ENCODE data around the gene JUP.
A peak's percentile ranks its signal among the peaks of the same experiment; 100 is the strongest.

The JUP gene

GRCh38 chr17:41806685-41807445, 20.4 kb upstream of the JUP start:
- no peak for DNase-seq

- DNase-seq = no peak
Observed at GRCh38 chr17:41803049-41804020, 16.8 kb upstream of the JUP start.

GRCh38 chr17:41801374-41802271, 15.1 kb upstream of the JUP start:
- peak; percentile 74 for DNase-seq

- DNase-seq = no peak
Observed at GRCh38 chr17:41800601-41801373, 14.3 kb upstream of the JUP start.

GRCh38 chr17:41799366-41799765, 12.9 kb upstream of the JUP start:
- DNase-seq = no peak

GRCh38 chr17:41797377-41797776, 10.9 kb upstream of the JUP start:
- no peak for DNase-seq

- no peak for DNase-seq
Observed at GRCh38 chr17:41796121-41796895, 9.8 kb upstream of the JUP start.

- no peak for DNase-seq
Observed at GRCh38 chr17:41794540-41794975, 8.0 kb upstream of the JUP start.

GRCh38 chr17:41793784-41794539, 7.5 kb upstream of the JUP start:
- DNase-seq = no peak

- DNase-seq = no peak
Observed at GRCh38 chr17:41792845-41793783, 6.6 kb upstream of the JUP start.

GRCh38 chr17:41787021-41787418, 509 bp upstream of the JUP start:
- no peak for DNase-seq

- DNase-seq = no peak
Observed at GRCh38 chr17:41785859-41786226, 668 bp downstream of the JUP start.

- no peak for DNase-seq
Observed at GRCh38 chr17:41785091-41785858, 1.2 kb downstream of the JUP start.

- no peak for DNase-seq
Observed at GRCh38 chr17:41784207-41784744, 2.2 kb downstream of the JUP start.

GRCh38 chr17:41782142-41782541, 4.4 kb downstream of the JUP start:
- DNase-seq = no peak

- no peak for DNase-seq
Observed at GRCh38 chr17:41781404-41782110, 5.0 kb downstream of the JUP start.

- DNase-seq = no peak
Observed at GRCh38 chr17:41779954-41780353, 6.6 kb downstream of the JUP start.
